ENCODE data around the gene EIPR1. TPM values are rescaled to one million over a fixed set of nuclear protein-coding genes. Genes with fewer than 3 reads are reported as not detected.

EIPR1 gene
- total RNA-seq, 1 experiment from 2014 or later = 63.6 TPM

- Histone ChIP-seq H3K36me3 (no peaks in the 10 kb centered on the region), H3K4me1 (replicated peaks) (no peaks in the 10 kb centered on the region), H3K9me3 (replicated peaks) (no peaks in the 10 kb centered on the region), H3K27ac (no peak overlapping the region), H3K4me3 (no peak overlapping the region), H3K27me3 (replicated peaks) (no peaks in the 10 kb centered on the region)
- no peak for DNase-seq (ENCODE audit: low read depth in 1 of 2, low spot score in 2 of 2)
These were observed 56.6 kb downstream of the EIPR1 start for GRCh38 chr2:3320910-3321605.

GRCh38 chr2:3319745-3320566 is 57.7 kb downstream of the EIPR1 start:
- no peak for DNase-seq (ENCODE audit: low read depth in 1 of 2, low spot score in 2 of 2)
- no peaks in the 10 kb centered on the region for H3K9me3 ChIP-seq (replicated peaks)
- H3K36me3 ChIP-seq = no peaks in the 10 kb centered on the region
- no peaks in the 10 kb centered on the region for H3K27me3 ChIP-seq (replicated peaks)
- no peaks in the 10 kb centered on the region for H3K4me1 ChIP-seq (replicated peaks)
- no peak overlapping the region for H3K4me3 ChIP-seq
- no peak overlapping the region for H3K27ac ChIP-seq

- H3K4me1 ChIP-seq (replicated peaks) = no peaks in the 10 kb centered on the region
- H3K27ac ChIP-seq = no peak overlapping the region
- H3K4me3 ChIP-seq = no peak overlapping the region
- no peaks in the 10 kb centered on the region for H3K27me3 ChIP-seq (replicated peaks)
- H3K9me3 ChIP-seq (replicated peaks) = no peaks in the 10 kb centered on the region
- DNase-seq (ENCODE audit: low read depth in 1 of 2, low spot score in 2 of 2) = no peak
- no peaks in the 10 kb centered on the region for H3K36me3 ChIP-seq
These were observed 58.5 kb downstream of the EIPR1 start for GRCh38 chr2:3319134-3319533.

- H3K36me3 ChIP-seq = no peaks in the 10 kb centered on the region
These were observed 59.6 kb downstream of the EIPR1 start for GRCh38 chr2:3317871-3318590.

GRCh38 chr2:3317277-3317685 is 60.3 kb downstream of the EIPR1 start:
- Histone ChIP-seq H3K4me3 (no peak overlapping the region), H3K36me3 (no peaks in the 10 kb centered on the region), H3K4me1 (replicated peaks) (no peaks in the 10 kb centered on the region), H3K27ac (no peak overlapping the region), H3K9me3 (replicated peaks) (no peaks in the 10 kb centered on the region), H3K27me3 (replicated peaks) (no peaks in the 10 kb centered on the region)
- DNase-seq (ENCODE audit: low read depth in 1 of 2, low spot score in 2 of 2) = no peak

More at GRCh38 chr2:3317871-3318590, 59.6 kb downstream of the EIPR1 start:
- Histone ChIP-seq H3K4me1 (replicated peaks) (no peaks in the 10 kb centered on the region), H3K27me3 (replicated peaks) (no peaks in the 10 kb centered on the region), H3K9me3 (replicated peaks) (no peaks in the 10 kb centered on the region), H3K27ac (no peak overlapping the region), H3K4me3 (no peak overlapping the region)
- no peak for DNase-seq (ENCODE audit: low read depth in 1 of 2, low spot score in 2 of 2)

GRCh38 chr2:3316456-3317276 is 61.0 kb downstream of the EIPR1 start:
- Histone ChIP-seq H3K27ac (no peak overlapping the region), H3K4me3 (no peak overlapping the region), H3K27me3 (replicated peaks) (no peaks in the 10 kb centered on the region), H3K4me1 (replicated peaks) (no peaks in the 10 kb centered on the region), H3K36me3 (no peaks in the 10 kb centered on the region), H3K9me3 (replicated peaks) (no peaks in the 10 kb centered on the region)
- no peak for DNase-seq (ENCODE audit: low read depth in 1 of 2, low spot score in 2 of 2)

GRCh38 chr2:3314626-3315025 is 63.0 kb downstream of the EIPR1 start:
- Histone ChIP-seq H3K27me3 (replicated peaks) (no peaks in the 10 kb centered on the region), H3K4me3 (no peak overlapping the region), H3K4me1 (replicated peaks) (no peaks in the 10 kb centered on the region), H3K27ac (no peak overlapping the region), H3K36me3 (no peaks in the 10 kb centered on the region), H3K9me3 (replicated peaks) (no peaks in the 10 kb centered on the region)
- DNase-seq (ENCODE audit: low read depth in 1 of 2, low spot score in 2 of 2) = no peak

GRCh38 chr2:3313781-3314375 is 63.7 kb downstream of the EIPR1 start:
- no peak for DNase-seq (ENCODE audit: low read depth in 1 of 2, low spot score in 2 of 2)
- no peaks in the 10 kb centered on the region for H3K27me3 ChIP-seq (replicated peaks)
- H3K9me3 ChIP-seq (replicated peaks) = no peaks in the 10 kb centered on the region
- H3K4me3 ChIP-seq = no peak overlapping the region
- H3K4me1 ChIP-seq (replicated peaks) = no peaks in the 10 kb centered on the region
- no peaks in the 10 kb centered on the region for H3K36me3 ChIP-seq
- no peak overlapping the region for H3K27ac ChIP-seq

GRCh38 chr2:3312576-3313345 is 64.9 kb downstream of the EIPR1 start:
- H3K27ac ChIP-seq = no peak overlapping the region
- no peaks in the 10 kb centered on the region for H3K4me1 ChIP-seq (replicated peaks)
- no peak for DNase-seq (ENCODE audit: low read depth in 1 of 2, low spot score in 2 of 2)
- H3K9me3 ChIP-seq (replicated peaks) = no peaks in the 10 kb centered on the region
- H3K36me3 ChIP-seq = no peaks in the 10 kb centered on the region
- no peaks in the 10 kb centered on the region for H3K27me3 ChIP-seq (replicated peaks)
- no peak overlapping the region for H3K4me3 ChIP-seq

GRCh38 chr2:3311601-3312000 is 66.0 kb downstream of the EIPR1 start:
- no peak overlapping the region for H3K27ac ChIP-seq
- no peaks in the 10 kb centered on the region for H3K27me3 ChIP-seq (replicated peaks)
- no peak for DNase-seq (ENCODE audit: low read depth in 1 of 2, low spot score in 2 of 2)
- no peaks in the 10 kb centered on the region for H3K9me3 ChIP-seq (replicated peaks)
- no peaks in the 10 kb centered on the region for H3K4me1 ChIP-seq (replicated peaks)
- no peaks in the 10 kb centered on the region for H3K36me3 ChIP-seq
- H3K4me3 ChIP-seq = no peak overlapping the region

GRCh38 chr2:3309496-3310355 is 67.9 kb downstream of the EIPR1 start:
- no peaks in the 10 kb centered on the region for H3K4me1 ChIP-seq (replicated peaks)
- no peaks in the 10 kb centered on the region for H3K27me3 ChIP-seq (replicated peaks)
- no peaks in the 10 kb centered on the region for H3K9me3 ChIP-seq (replicated peaks)
- no peaks in the 10 kb centered on the region for H3K36me3 ChIP-seq
- H3K27ac ChIP-seq = no peak overlapping the region
- no peak for DNase-seq (ENCODE audit: low read depth in 1 of 2, low spot score in 2 of 2)
- no peak overlapping the region for H3K4me3 ChIP-seq

GRCh38 chr2:3307901-3308300 is 69.7 kb downstream of the EIPR1 start:
- no peaks in the 10 kb centered on the region for H3K27me3 ChIP-seq (replicated peaks)
- H3K36me3 ChIP-seq = no peaks in the 10 kb centered on the region
- no peak overlapping the region for H3K27ac ChIP-seq
- no peak for DNase-seq (ENCODE audit: low read depth in 1 of 2, low spot score in 2 of 2)
- H3K9me3 ChIP-seq (replicated peaks) = no peaks in the 10 kb centered on the region
- peaks cover 4% of the 10 kb centered on the region for H3K4me1 ChIP-seq (replicated peaks)
- no peak overlapping the region for H3K4me3 ChIP-seq
